Head of caudate nucleus (tissue), 42 donors: ENCODE results near the gene TNRC6B.

Experiments
- DNase-seq, 42 donors: peaks; one replicate each; pipeline versions ENCODE4 v3.0.0 to v3.0.0-alpha.2; 2020 to 2021; ENCODE audit warnings: mixed read lengths in 7 of 42
- intact Hi-C: fragments of 100-400 bp; cut with DNase I; formaldehyde crosslinking; loops from one replicate; pipeline ENCODE4 v1.15.0; 2022

The TNRC6B gene

DNA sequence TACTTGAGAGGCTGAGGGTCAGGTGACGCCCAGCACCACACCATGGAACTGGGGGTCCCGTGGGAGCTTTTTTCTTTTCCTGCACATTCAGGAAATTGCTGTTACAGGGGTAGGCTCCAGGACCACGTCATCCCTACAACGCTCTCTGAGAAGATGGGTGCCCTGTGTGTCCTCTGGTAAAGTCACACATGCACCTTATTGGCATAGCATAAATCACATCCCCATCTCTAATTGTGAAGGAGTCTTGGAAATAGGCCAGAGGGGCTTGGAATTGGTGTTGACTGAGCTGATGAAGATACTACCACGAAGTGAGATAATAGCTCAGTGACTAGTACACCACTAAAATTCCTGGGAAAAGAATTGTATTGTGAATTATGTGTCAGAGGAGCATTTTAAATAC, 57.6 kb downstream of the TNRC6B start:
- intact Hi-C loops = no loop called here
- DNase-seq = no peak

DNA sequence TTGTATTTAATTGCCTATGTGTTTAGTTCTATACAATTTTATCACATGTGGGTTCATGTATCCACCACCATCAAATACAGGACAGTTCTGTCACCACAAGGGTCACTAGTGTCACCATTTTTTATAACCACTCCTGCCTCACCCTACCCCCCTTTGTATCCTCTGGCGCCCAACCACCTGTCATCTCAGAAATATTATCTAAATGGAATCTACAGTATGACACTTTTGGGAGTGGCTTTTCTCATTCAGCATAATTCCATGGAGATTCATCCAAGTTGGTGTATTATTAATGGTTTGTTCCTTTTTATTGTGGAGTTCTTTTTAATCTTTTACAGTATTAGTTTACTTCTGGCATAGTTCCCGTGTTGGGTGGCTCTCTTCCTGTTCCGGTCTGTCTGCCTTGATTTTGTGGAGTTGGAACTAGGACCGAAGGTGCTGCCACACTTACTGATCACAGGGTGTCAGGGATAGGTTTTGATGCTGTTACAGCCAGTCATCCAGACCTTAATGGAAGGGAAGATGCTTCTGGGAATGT, 58.5 kb downstream of the TNRC6B start:
- intact Hi-C loops = no loop called here
- no peak for DNase-seq

DNA sequence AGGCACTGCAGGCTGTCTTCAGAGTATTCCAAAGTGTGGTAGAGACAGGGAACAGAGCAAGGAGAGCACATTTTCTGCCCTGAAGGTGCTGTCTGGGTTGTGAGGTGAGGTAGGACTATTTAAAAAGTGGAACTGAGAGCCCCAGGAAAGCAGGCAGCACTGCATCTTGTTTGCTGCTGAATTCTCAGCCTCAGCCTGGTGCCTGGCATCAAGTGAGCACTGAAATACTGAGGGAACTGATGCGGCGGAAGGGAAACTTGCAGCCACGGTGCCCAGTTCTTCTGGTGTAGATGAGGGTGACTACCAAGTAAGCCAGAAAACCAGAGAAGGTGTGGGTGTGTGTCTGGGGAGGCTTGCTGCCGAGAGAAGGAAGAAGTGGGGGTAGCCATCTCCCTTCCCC, 59.5 kb downstream of the TNRC6B start:
- intact Hi-C loops = no loop called here
- peak in 1 of 42 donors; percentile 11 for DNase-seq

DNA sequence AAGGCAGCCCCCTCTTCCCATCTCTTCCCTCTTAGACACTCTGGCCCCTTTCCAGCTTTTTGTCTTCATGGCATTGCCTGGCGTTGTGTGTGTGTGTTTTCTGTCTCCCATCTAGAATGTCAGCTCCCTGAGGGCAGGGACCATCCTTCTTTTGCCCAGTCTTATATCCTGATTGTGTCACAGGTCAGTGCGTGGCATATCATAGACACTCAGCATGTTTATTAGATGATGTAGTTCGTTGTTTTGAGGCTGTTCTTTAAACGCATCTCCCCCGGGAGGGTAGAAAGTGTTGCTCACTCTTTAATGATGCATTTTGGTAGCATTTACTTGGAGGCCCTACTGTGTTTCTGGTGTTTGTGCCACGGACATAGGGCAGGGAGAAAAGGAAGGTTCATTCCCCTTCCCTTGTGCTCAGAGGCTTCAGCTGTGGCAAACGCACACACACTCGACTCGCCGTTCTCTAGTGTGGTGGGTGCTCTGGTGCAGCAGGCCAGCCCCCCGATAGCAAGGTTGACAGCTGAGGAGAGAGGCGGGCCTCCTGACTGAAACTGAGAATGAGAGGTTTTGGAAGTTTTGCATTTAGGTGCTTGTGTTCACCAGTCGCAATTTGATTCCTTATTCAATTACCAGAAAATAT, 60.2 kb downstream of the TNRC6B start:
- no peak for DNase-seq
- intact Hi-C loops = no loop called here

DNA sequence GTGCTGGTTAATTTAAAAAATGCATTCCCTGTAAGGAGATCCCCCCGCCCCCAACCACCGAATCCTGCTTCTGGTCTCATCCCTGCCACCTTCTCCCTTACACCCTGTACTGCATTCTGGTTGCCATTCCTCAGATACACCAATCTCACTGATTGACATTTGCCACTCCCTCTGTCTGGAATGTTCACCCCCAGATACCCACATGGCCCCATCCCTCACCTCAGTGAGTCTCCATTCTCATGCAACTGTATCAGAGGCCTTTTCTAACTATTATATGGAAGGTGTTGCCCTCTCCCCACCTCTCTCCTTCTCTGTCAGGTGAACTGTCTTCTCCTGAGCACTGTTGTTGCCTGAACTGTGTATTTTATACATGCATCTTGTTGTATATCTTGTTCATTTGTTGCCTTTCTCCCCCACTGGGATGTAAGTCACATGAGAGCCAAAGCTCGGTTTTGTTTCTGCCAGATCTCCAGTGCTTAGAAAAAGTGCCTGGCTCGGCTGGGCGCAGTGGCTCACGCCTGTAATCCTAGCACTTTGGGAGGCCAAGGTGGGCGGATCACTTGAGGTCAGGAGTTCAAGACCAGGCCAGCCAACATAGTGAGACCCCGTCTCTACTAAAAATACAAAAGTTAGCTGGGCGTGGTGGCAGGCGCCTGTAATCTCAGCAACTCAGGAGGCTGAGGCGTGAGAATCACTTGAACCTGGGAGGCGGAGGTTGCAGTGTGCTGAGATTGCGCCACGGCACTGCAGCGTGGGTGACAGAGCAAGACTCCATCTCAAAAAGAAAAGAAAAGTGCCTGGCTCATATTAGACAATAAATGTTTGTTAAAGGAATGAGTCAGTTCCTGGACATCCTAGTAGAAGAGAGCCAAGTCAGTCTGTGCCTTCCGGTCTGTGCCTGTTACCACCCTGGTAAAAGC, 61.0 kb downstream of the TNRC6B start:
- intact Hi-C loops = no loop called here
- no peak for DNase-seq

DNA sequence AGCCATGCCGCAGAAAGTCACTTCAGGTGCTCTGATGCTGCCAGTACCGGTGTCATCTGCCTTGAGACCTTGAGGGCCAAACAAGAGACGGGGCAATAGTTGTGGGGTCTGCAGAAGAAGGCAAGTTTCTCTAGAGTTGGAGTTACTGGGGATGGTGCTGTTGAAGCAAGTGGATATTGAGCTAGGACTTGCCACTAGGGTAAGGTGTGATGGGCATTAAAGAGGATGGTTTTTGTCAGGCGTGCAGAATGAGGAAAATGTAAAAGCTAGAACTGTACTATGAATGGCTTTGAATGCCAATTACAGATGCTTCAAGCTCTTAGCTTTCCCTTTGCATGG, 61.6 kb downstream of the TNRC6B start:
- intact Hi-C loops = no loop called here
- no peak for DNase-seq

DNA sequence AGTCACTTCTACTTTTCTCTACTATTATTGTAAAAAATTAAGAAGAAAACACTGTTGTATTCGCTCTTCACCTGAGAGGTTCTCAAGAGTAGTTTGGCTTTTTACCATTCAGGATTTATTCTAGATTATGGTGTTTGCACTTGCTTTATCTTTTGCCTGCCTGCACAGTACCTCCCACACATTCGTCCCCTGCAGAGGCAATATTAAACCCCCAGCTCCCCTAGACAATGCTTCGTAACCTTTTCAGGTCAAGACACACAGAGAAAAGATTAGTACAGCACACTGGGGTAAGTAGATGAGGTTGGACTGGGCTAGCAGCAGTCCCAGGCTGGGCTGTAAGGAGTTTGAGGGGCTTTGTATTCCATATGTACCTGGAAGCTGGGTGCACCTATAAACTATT, 62.4 kb downstream of the TNRC6B start:
- no peak for DNase-seq
- intact Hi-C loops = no loop called here

DNA sequence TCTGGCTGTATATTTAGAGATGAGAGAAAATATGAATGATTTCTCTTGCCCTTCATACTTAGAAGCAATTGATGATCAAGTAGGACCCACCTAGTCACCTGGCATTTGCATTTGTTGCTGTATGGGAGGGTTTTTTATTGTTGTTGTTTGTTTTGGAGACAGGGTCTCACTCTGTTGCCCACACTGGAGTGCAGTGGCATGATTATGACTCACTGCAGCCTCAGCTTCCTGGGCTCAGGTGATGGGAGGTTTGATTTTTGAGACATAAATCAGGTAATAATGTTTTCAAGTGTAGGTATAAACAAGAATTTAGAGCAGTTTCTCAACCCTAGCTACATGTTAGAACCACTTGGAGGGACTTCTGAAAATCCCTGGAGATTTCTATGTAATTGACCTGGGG, 63.0 kb downstream of the TNRC6B start:
- intact Hi-C loops = no loop called here
- DNase-seq = no peak

DNA sequence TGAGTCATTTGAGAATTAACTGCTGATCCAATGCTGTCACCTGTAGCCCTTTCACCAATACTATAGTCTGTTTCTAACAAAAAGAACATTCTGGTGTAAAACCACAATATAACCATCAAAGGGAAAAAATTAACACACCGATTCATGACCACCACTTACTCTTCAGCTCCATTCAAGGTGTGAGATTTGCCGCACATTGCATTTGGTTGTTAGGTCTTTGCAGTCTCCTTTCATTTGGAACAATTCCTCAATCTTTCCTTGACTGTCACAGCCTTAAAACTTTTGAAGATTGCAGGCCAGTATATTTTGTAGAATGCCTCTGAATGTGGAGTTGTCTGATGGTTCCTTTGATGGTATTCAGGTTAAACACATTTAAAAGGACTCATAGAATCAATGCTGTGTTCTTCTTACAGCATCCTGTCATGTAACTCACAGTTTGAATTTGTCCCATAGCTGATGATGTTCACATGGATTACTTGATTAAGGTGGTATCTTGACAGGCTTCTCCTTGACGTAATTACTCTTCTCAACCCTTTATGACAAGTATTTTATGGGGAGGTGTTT, 63.6 kb downstream of the TNRC6B start:
- DNase-seq = no peak
- intact Hi-C loops = no loop called here

DNA sequence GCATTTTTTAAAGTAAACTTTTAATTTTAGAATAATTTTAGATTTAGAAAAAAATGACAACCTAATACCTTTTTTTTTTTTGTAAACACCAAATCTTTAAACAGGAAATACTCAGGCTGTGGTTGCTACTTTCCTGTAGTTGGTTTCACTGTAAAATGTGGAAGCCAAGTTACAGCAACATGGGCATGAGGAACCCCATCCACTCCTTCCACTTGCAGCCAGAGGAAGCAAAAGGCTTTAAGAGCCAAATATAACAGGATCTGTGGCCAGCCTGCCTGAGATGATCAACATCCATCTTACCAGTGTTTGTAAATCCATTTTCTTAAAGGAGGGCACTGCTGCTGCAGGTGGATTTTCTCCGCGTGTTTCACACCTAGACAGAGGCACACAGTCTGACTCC, 66.2 kb downstream of the TNRC6B start:
- DNase-seq = no peak
- intact Hi-C loops = no loop called here

DNA sequence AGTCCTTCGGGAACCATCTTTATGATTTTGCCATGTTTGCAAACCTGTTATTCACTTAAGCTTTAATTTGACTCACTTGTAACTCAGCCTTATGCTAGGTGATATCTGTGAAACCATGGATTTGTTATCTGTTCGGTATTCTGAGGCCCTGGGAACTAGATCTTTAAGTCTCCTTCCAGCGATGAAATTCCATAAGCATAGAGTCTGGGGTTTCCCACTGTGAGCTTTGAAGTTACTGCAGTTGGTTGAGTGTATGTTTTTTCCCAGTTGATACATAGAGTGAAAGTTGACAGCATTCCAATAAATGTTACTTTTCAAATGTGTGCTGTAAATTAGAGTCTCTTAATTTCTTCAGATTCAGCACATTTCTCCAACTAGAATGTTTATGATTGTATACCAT, 66.9 kb downstream of the TNRC6B start:
- intact Hi-C loops = no loop called here
- DNase-seq = no peak

DNA sequence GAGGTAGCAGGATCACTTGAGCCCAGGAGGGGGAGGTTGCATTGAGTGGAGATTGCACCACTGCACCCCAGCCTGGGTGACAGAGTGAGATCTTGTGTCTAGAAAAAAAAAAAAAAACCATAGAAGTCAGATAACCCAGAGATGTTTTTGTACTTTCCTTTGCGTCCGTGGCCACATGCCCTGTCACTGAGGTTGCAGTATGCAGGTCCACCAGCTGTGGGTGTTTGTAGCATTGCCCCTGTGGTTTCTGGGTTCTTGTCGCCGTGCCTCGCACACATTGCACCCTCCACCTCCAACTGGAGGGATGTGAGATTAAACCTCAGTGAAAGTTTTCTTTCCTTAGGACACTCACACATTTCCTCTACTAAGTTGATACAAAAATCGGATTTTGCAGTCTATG, 70.3 kb downstream of the TNRC6B start:
- intact Hi-C loops = no loop called here
- DNase-seq = no peak

DNA sequence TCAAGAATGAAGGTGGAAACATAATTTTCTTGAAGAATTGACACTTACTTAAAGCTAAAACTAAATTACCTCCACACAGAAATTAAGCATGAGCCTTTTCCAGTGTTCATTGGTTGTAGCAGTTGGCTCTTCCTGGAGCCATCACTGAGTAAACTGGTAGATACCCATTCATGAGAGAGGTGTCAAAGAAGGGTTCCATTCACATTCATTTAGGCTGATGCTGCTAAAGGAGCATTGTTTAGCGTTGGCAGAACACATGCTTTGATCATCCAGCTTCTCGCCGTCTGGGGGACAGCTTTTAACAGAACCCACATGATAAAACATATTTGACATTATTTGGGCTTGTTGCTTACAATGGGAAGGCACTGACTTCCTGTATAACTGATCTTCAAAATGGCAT, 71.6 kb downstream of the TNRC6B start:
- intact Hi-C loops = no loop called here
- DNase-seq = no peak

DNA sequence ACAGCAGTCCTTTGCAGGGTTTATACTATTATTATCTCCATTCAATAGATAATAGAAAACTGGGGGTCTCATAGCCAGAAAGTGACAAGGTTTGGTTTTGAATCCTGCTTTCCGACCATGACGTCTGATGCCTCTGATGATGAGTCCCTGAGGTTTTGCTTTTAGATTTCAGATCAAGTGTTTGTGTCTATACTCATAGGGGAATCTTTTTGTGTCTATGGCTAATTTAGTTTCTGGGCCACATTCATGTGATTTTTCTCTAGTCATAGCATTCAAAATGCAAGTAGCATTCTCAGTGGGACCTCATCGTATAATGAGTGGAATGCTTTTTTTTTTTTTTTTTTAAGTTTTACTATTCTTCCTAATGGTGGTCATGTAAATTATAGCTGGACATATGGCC, 72.9 kb downstream of the TNRC6B start:
- intact Hi-C loops = no loop called here
- no peak for DNase-seq

DNA sequence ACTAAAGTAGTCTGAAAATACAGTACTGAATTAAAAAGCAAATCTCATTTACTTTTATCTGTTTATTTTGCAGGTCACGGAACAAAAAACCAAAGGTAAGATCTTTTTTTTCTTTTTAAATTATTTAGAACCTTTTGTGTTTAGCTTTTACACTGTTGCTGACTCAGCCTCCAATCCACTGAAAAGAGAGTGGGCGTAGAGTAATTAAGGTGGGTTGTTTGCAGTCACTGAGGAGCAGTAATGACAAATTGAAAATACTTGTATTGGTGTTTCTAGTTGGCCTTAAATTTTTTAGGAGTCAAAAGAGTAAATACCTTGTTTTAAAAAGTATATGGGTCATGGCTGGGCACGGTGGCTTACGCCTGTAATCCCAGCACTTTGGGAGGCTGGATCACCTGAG, 73.4 kb downstream of the TNRC6B start:
- intact Hi-C loops = no loop called here

DNA sequence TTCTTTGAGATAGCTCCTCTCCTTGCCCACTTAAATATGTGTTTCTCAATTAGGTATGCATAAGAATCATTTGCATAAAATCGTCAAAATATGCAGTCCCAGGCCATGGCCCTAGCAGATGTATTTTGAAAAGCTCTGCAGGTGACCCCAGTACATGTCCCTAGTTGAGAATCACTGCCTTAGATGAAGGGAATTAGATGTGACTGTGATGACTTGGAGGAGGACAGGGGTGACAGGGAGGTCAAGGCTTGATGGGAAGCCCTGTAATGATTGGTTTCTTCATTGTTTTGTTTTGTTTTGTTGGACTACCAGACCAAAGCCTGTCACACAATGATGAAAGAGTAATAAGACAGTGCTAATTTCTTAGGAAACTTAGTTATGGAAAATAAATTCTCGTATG, 74.4 kb downstream of the TNRC6B start:
- intact Hi-C loops = no loop called here
- no peak for DNase-seq

More for the DNA sequence above, 73.4 kb downstream of the TNRC6B start:
- DNase-seq = peak in 2 of 42 donors; percentile 16 to 19

DNA sequence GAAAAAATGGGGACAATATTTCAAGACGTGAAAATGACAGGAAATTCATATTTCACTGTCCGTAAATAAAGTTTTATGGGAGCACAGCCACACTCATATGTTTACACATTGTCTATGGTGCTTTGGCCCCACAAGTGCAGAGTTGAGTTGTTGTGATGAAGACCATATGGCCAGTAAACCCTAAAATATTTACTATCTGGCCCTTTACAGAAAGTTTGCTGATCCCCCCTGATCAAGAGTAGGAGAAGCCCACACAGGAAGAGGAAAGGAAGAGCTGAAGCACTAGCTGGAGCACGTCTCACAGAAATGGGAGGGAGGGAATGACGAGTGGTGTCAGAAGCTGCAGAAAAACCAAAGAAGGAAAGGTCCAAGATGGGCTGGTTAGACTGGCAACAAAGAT, 78.8 kb downstream of the TNRC6B start:
- DNase-seq = no peak
- intact Hi-C loops = no loop called here

DNA sequence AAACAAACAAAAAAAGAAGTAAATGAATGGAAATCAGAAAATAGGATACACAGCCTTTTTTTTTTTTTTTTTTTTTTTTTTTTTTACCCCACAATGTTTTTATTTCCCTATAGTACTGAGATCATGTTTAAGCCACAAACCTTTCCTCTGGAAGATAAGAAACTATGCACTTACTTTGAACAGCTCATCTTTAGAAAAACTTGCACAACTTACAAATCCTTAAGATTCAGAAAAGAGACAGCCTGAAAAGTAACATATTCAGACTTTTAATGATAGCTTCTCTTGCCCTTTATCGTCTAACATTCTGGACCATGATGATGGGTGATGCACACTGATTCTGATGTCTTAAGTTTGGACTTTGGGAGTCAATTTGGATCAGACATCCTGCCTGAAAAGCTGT, 80.3 kb downstream of the TNRC6B start:
- no peak for DNase-seq
- intact Hi-C loops = no loop called here

DNA sequence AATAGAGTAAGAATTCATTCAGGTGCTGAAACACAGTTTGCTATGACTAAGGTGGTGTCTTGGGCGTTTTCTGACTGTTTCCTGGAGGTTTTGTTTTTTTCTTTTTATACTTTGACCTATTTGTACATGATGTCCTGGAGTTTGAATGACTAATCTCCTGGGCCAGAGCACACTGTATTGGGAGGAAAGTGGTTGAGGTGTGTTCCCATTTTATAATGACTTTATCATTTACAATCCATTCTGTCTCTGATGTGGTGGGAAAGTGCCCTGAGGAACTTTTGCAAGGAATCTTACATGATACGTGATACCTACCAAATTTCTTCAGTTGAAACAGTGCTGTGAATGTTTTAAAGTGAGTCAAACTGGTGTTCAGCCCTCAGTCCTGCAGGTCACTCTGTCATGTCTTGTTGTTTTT, 80.8 kb downstream of the TNRC6B start:
- intact Hi-C loops = no loop called here
- DNase-seq = no peak

DNA sequence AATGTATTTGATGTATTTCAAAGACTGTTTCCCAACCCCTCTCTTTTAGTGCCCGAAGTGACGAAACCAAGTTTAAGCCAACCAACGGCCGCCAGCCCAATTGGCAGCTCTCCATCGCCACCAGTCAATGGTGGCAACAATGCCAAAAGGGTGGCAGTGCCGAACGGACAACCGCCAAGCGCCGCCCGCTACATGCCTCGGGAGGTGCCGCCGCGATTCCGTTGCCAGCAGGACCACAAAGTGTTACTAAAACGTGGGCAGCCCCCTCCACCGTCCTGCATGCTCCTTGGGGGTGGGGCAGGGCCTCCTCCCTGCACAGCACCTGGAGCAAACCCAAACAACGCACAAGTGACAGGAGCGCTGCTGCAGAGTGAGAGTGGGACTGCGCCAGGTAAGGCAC, 84.1 kb downstream of the TNRC6B start:
- intact Hi-C loops = no loop called here
- peak in 37 of 42 donors; percentile 7 to 83 (median 44) for DNase-seq
